Activated CD8-positive, alpha-beta memory T cell treated with anti-CD3 and anti-CD28 coated beads for 24 hours (primary cell): Measurements from ENCODE around the gene DAZAP1.
"Not testable (repeated sequence)": the region's sequence is repeated elsewhere in the genome, so short reads cannot be mapped to it uniquely, and the experiment has no call there.

Experiments
- DNase-seq: peaks from one replicate; pipeline ENCODE4 v3.0.0-alpha.2; 2020

The DAZAP1 gene

GRCh38 chr19:1411255-1412191 lies 4.1 kb downstream of the DAZAP1 start:
- DNase-seq, result no peak

GRCh38 chr19:1412323-1412923 lies 5.0 kb downstream of the DAZAP1 start:
- no peak for DNase-seq

- no peak for DNase-seq
Observed at GRCh38 chr19:1412995-1413800, 5.8 kb downstream of the DAZAP1 start.

GRCh38 chr19:1416014-1416841 lies 8.8 kb downstream of the DAZAP1 start:
- DNase-seq, result no peak

GRCh38 chr19:1417145-1417544 lies 9.8 kb downstream of the DAZAP1 start:
- DNase-seq, result no peak

- no peak for DNase-seq
Observed at GRCh38 chr19:1417681-1418495, 10.5 kb downstream of the DAZAP1 start.

GRCh38 chr19:1418496-1418775 lies 11.1 kb downstream of the DAZAP1 start:
- no peak for DNase-seq

- no peak for DNase-seq
Observed at GRCh38 chr19:1418951-1419738, 11.8 kb downstream of the DAZAP1 start.

GRCh38 chr19:1420085-1420484 lies 12.7 kb downstream of the DAZAP1 start:
- not testable (repeated sequence) for DNase-seq

GRCh38 chr19:1420590-1420989 lies 13.2 kb downstream of the DAZAP1 start:
- DNase-seq, result no peak

- no peak for DNase-seq
Observed at GRCh38 chr19:1421218-1421957, 14.0 kb downstream of the DAZAP1 start.

GRCh38 chr19:1421958-1422305 lies 14.5 kb downstream of the DAZAP1 start:
- no peak for DNase-seq

- DNase-seq, result no peak
Observed at GRCh38 chr19:1422360-1422759, 15.0 kb downstream of the DAZAP1 start.

GRCh38 chr19:1422943-1423342 lies 15.6 kb downstream of the DAZAP1 start:
- no peak for DNase-seq

- no peak for DNase-seq
Observed at GRCh38 chr19:1423436-1424191, 16.2 kb downstream of the DAZAP1 start.

GRCh38 chr19:1424192-1424955 lies 17.0 kb downstream of the DAZAP1 start:
- no peak for DNase-seq

- no peak for DNase-seq
Observed at GRCh38 chr19:1425102-1425837, 17.9 kb downstream of the DAZAP1 start.

GRCh38 chr19:1425902-1426301 lies 18.5 kb downstream of the DAZAP1 start:
- DNase-seq, result no peak
